WTC11 (cell line): ENCODE results near the gene COG3. TPM values are rescaled to one million over a fixed set of nuclear protein-coding genes. Genes with fewer than 3 reads are reported as not detected.

Experiments
- ATAC-seq: fragments of 200-7000 bp; cut with Tn5 transposase; 2 replicates; pipeline ENCODE4 v1.10.0; 2021; ENCODE audit warnings: mild to moderate bottlenecking, moderate library complexity
- CTCF ChIA-PET: fragments of 300-600 bp; sonication (Branson Sonifier 250); formaldehyde crosslinking; loops from one replicate; lab custom pipeline; 2021; ENCODE audit warnings: antibody characterized with exemption; lab: Charles Lee
- POLR2A ChIA-PET: fragments of 350-600 bp; sonication (Branson Sonifier 250); formaldehyde crosslinking; loops from one replicate; lab custom pipeline; 2021; ENCODE audit warnings: antibody characterized with exemption; lab: Charles Lee
- DNase-seq: peaks from one replicate; pipeline ENCODE4 v3.0.0; 2021; ENCODE audit warnings: low spot score
- H3K27ac Mint-ChIP-seq: 2 replicates; pipeline ENCODE4 v1.8.0; 2021; ENCODE audit warnings: mixed read lengths
- H3K27me3 Mint-ChIP-seq: 2 replicates; pipeline ENCODE4 v1.8.0; 2021; ENCODE audit warnings: low read depth, mild to moderate bottlenecking, moderate library complexity, mixed read lengths
- H3K36me3 Mint-ChIP-seq: 2 replicates; pipeline ENCODE4 v1.8.0; 2021; ENCODE audit warnings: mixed read lengths
- H3K4me1 Mint-ChIP-seq: 2 replicates; pipeline ENCODE4 v1.8.0; 2022; ENCODE audit warnings: mixed read lengths
- H3K4me3 Mint-ChIP-seq: 2 replicates; pipeline ENCODE4 v1.8.0; 2021; ENCODE audit warnings: mild to moderate bottlenecking, moderate library complexity, mixed read lengths
- H3K9me3 Mint-ChIP-seq: 2 replicates; pipeline ENCODE4 v1.8.0; 2021; ENCODE audit warnings: mixed read lengths
- AFF4 ChIP-seq: sonication (generic); formaldehyde crosslinking; IDR thresholded peaks from 2 replicates; pipeline ENCODE4 v1.8.1; 2023; ENCODE audit warnings: mild to moderate bottlenecking, missing genetic modification reagents, borderline replicate concordance
- CREB1 ChIP-seq: sonication (generic); formaldehyde crosslinking; IDR thresholded peaks from 2 replicates; pipeline ENCODE4 v1.8.0; 2023; ENCODE audit warnings: mild to moderate bottlenecking, missing genetic modification reagents
- ERG ChIP-seq: fragments of 250-450 bp; sonication (Bioruptor Pico); IDR thresholded peaks from 2 replicates; pipeline ENCODE4 v1.8.0; 2021; ENCODE audit warnings: mild to moderate bottlenecking
- FOXJ3 ChIP-seq: sonication (generic); formaldehyde crosslinking; IDR thresholded peaks from 2 replicates; pipeline ENCODE4 v1.9.0; 2021; ENCODE audit warnings: missing genetic modification reagents, mild to moderate bottlenecking, borderline replicate concordance
- MXD4 ChIP-seq: fragments of 250-450 bp; sonication (Bioruptor Pico); IDR thresholded peaks from 2 replicates; pipeline ENCODE4 v1.8.0; 2021; ENCODE audit warnings: mild to moderate bottlenecking, moderate library complexity, borderline replicate concordance
- NR2C2 ChIP-seq: sonication (generic); formaldehyde crosslinking; IDR thresholded peaks from 2 replicates; pipeline ENCODE4 v1.8.0; 2022; ENCODE audit warnings: mild to moderate bottlenecking, missing genetic modification reagents
- NR3C1 ChIP-seq: sonication (generic); formaldehyde crosslinking; conservative IDR thresholded peaks from 2 replicates; pipeline ENCODE4 v1.8.1; 2023; ENCODE audit warnings: low read depth, mild to moderate bottlenecking, missing genetic modification reagents
- RELA ChIP-seq: sonication (generic); formaldehyde crosslinking; IDR thresholded peaks from 2 replicates; pipeline ENCODE4 v1.8.1; 2022; ENCODE audit warnings: missing genetic modification reagents, mild to moderate bottlenecking, borderline replicate concordance
- SMAD4 ChIP-seq: sonication (generic); formaldehyde crosslinking; IDR thresholded peaks from 2 replicates; pipeline ENCODE4 v1.8.0; 2022; ENCODE audit warnings: mild to moderate bottlenecking, missing genetic modification reagents
- SOX15 ChIP-seq: fragments of 250-450 bp; sonication (Bioruptor Pico); IDR thresholded peaks from 2 replicates; pipeline ENCODE4 v1.9.0; 2021; ENCODE audit warnings: mild to moderate bottlenecking
- SP1 ChIP-seq: sonication (generic); formaldehyde crosslinking; conservative IDR thresholded peaks from 2 replicates; pipeline ENCODE4 v1.8.1; 2022; ENCODE audit warnings: missing genetic modification reagents
- TP53 ChIP-seq: sonication (generic); formaldehyde crosslinking; IDR thresholded peaks from 2 replicates; pipeline ENCODE4 v1.8.1; 2023; ENCODE audit warnings: mild to moderate bottlenecking, missing genetic modification reagents
- ZNF138 ChIP-seq: sonication (generic); formaldehyde crosslinking; conservative IDR thresholded peaks from 2 replicates; pipeline ENCODE4 v1.8.1; 2022; ENCODE audit warnings: mild to moderate bottlenecking, moderate library complexity, missing genetic modification reagents
- ZNF232 ChIP-seq: sonication (generic); formaldehyde crosslinking; IDR thresholded peaks from 2 replicates; pipeline ENCODE4 v1.8.0; 2022; ENCODE audit warnings: mild to moderate bottlenecking, missing genetic modification reagents
- ZNF396 ChIP-seq: fragments of 250-450 bp; sonication (Bioruptor Pico); IDR thresholded peaks from 2 replicates; pipeline ENCODE4 v1.8.0; 2021; ENCODE audit warnings: mild to moderate bottlenecking, moderate library complexity, borderline replicate concordance
- ZNF416 ChIP-seq: fragments of 250-450 bp; sonication (Bioruptor Pico); IDR thresholded peaks from 2 replicates; pipeline ENCODE4 v1.9.0; 2021; ENCODE audit warnings: mild to moderate bottlenecking, inconsistent platforms
- ZNF425 ChIP-seq: fragments of 250-450 bp; sonication (Bioruptor Pico); conservative IDR thresholded peaks from 2 replicates; pipeline ENCODE4 v1.9.0; 2021; ENCODE audit warnings: mild to moderate bottlenecking
- total RNA-seq: library from RNA; stranded (reverse); gene quantifications from 3 replicates; pipeline ENCODE4 v1.2.3, GENCODE V29; 2021
- TF ChIP-seq, protein P1 (sequence below): sonication (generic); formaldehyde crosslinking; conservative IDR thresholded peaks from 2 replicates; pipeline ENCODE4 v1.8.1; 2022; ENCODE audit warnings: mild to moderate bottlenecking, missing genetic modification reagents
- TF ChIP-seq, protein P2 (sequence below): sonication (generic); formaldehyde crosslinking; conservative IDR thresholded peaks from 2 replicates; pipeline ENCODE4 v1.8.1; 2023; ENCODE audit warnings: mild to moderate bottlenecking, low read depth, missing genetic modification reagents, moderate library complexity
- TF ChIP-seq, protein P3 (sequence below): sonication (generic); formaldehyde crosslinking; IDR thresholded peaks from 2 replicates; pipeline ENCODE4 v1.8.1; 2023; ENCODE audit warnings: mild to moderate bottlenecking, missing genetic modification reagents, moderate library complexity
- TF ChIP-seq, protein P4 (sequence below): sonication (generic); formaldehyde crosslinking; IDR thresholded peaks from 2 replicates; pipeline ENCODE4 v1.8.0; 2022; ENCODE audit warnings: mild to moderate bottlenecking, missing genetic modification reagents
- TF ChIP-seq, protein P5 (sequence below): sonication (generic); formaldehyde crosslinking; IDR thresholded peaks from 2 replicates; pipeline ENCODE4 v1.8.1; 2022; ENCODE audit warnings: low read depth, missing genetic modification reagents, borderline replicate concordance

The COG3 gene
- total RNA-seq, 1 experiment from 2014 or later = 21.6 TPM

DNA sequence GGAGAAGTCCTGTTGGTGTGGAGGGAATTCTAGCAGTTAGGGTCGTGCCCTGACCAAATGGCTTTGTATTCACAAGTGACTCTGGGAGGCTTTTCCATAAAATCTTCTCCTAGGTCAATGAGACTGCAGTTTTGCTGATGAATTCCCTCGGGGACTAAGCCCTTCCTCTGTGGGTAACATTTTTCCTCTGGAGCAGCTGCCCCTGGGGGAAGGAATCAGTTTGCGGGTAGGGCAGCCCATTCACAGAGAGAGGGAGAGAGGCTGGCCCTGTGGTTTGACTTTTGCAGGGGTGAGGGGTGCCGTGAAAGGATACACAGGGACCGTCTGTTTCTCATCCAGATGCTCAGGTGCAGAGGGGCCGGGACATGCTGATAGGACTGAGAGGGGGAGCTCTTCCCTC is 83.5 kb downstream of the COG3 start (continued):
- no peak for TF ChIP-seq NR2C2 (CRISPR knock-in tag)
- TF ChIP-seq, protein P1, sequence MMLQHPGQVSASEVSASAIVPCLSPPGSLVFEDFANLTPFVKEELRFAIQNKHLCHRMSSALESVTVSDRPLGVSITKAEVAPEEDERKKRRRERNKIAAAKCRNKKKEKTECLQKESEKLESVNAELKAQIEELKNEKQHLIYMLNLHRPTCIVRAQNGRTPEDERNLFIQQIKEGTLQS (CRISPR knock-in tag) = no peak
- no peak for TF ChIP-seq TP53
- TF ChIP-seq, protein P2, sequence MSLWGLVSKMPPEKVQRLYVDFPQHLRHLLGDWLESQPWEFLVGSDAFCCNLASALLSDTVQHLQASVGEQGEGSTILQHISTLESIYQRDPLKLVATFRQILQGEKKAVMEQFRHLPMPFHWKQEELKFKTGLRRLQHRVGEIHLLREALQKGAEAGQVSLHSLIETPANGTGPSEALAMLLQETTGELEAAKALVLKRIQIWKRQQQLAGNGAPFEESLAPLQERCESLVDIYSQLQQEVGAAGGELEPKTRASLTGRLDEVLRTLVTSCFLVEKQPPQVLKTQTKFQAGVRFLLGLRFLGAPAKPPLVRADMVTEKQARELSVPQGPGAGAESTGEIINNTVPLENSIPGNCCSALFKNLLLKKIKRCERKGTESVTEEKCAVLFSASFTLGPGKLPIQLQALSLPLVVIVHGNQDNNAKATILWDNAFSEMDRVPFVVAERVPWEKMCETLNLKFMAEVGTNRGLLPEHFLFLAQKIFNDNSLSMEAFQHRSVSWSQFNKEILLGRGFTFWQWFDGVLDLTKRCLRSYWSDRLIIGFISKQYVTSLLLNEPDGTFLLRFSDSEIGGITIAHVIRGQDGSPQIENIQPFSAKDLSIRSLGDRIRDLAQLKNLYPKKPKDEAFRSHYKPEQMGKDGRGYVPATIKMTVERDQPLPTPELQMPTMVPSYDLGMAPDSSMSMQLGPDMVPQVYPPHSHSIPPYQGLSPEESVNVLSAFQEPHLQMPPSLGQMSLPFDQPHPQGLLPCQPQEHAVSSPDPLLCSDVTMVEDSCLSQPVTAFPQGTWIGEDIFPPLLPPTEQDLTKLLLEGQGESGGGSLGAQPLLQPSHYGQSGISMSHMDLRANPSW (CRISPR knock-in tag) = no peak
- no peak for TF ChIP-seq CREB1 (CRISPR knock-in tag)
- TF ChIP-seq NR3C1 (CRISPR knock-in tag) = no peak
- TF ChIP-seq ZNF138 (CRISPR knock-in tag) = no peak
- no peak for TF ChIP-seq ZNF396 (CRISPR knock-in tag)
- no peak for TF ChIP-seq SP1 (CRISPR knock-in tag)
- TF ChIP-seq SOX15 = no peak
- TF ChIP-seq ERG (CRISPR knock-in tag) = no peak
- no peak for TF ChIP-seq FOXJ3 (CRISPR knock-in tag)
- TF ChIP-seq ZNF425 = no peak
- TF ChIP-seq, protein P3, sequence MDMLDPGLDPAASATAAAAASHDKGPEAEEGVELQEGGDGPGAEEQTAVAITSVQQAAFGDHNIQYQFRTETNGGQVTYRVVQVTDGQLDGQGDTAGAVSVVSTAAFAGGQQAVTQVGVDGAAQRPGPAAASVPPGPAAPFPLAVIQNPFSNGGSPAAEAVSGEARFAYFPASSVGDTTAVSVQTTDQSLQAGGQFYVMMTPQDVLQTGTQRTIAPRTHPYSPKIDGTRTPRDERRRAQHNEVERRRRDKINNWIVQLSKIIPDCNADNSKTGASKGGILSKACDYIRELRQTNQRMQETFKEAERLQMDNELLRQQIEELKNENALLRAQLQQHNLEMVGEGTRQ (CRISPR knock-in tag) = no peak
- TF ChIP-seq, protein P4, sequence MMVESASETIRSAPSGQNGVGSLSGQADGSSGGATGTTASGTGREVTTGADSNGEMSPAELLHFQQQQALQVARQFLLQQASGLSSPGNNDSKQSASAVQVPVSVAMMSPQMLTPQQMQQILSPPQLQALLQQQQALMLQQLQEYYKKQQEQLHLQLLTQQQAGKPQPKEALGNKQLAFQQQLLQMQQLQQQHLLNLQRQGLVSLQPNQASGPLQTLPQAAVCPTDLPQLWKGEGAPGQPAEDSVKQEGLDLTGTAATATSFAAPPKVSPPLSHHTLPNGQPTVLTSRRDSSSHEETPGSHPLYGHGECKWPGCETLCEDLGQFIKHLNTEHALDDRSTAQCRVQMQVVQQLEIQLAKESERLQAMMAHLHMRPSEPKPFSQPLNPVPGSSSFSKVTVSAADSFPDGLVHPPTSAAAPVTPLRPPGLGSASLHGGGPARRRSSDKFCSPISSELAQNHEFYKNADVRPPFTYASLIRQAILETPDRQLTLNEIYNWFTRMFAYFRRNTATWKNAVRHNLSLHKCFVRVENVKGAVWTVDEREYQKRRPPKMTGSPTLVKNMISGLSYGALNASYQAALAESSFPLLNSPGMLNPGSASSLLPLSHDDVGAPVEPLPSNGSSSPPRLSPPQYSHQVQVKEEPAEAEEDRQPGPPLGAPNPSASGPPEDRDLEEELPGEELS = no peak

DNA sequence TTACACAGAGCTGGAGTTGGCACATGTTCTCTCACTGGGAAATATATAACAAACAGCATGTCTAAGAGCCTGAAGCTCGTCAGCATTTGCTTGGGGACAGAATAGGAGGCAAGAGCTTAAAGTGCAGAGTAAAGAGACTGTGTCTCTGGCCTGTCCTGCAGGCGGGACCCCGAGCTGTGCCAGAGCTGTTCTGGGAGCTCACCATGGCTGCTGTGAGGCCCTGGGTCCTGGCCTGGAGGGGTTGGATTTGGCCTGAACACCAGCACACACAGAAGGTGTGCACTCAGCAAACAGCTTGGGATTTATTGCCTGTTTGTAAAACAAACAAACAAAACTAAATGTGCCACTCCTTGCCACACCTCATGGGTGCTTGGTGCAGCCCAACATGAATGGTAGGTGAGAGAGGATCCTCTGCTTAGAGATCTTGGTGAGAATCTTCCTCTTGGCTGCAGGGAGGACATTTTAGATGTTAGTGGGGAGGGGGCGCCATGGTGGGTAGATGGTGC is 89.9 kb downstream of the COG3 start:
- ATAC-seq (no peak), DNase-seq (no peak)
- H3K27me3 Mint-ChIP-seq = no peaks in the 10 kb centered on the region; the same call in none of the 2 replicates
- H3K27ac Mint-ChIP-seq = no peak overlapping the region
- no peak overlapping the region for H3K4me3 Mint-ChIP-seq
- no peaks in the 10 kb centered on the region for H3K36me3 Mint-ChIP-seq
- peaks cover 25% of the 10 kb centered on the region for H3K9me3 Mint-ChIP-seq
- CTCF ChIA-PET = no interaction called here
- H3K4me1 Mint-ChIP-seq = no peaks in the 10 kb centered on the region
- POLR2A ChIA-PET = no interaction called here
- TF ChIP-seq, protein P5, sequence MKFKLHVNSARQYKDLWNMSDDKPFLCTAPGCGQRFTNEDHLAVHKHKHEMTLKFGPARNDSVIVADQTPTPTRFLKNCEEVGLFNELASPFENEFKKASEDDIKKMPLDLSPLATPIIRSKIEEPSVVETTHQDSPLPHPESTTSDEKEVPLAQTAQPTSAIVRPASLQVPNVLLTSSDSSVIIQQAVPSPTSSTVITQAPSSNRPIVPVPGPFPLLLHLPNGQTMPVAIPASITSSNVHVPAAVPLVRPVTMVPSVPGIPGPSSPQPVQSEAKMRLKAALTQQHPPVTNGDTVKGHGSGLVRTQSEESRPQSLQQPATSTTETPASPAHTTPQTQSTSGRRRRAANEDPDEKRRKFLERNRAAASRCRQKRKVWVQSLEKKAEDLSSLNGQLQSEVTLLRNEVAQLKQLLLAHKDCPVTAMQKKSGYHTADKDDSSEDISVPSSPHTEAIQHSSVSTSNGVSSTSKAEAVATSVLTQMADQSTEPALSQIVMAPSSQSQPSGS (CRISPR knock-in tag) = no peak
- no peak for TF ChIP-seq MXD4 (CRISPR knock-in tag)
- TF ChIP-seq NR2C2 (CRISPR knock-in tag) = no peak
- no peak for TF ChIP-seq SMAD4 (CRISPR knock-in tag)
- no peak for TF ChIP-seq ZNF232 (CRISPR knock-in tag)
- no peak for TF ChIP-seq RELA (CRISPR knock-in tag)
- no peak for TF ChIP-seq AFF4 (CRISPR knock-in tag)
- no peak for TF ChIP-seq ZNF416 (CRISPR knock-in tag)
